DND-41 (cell line): ENCODE measurements around the gene MBNL3.

Experiments used
- ATAC-seq: fragments of 200-7000 bp; cut with Tn5 transposase; 3 replicates; pipeline ENCODE4 v1.9.1; 2021; ENCODE audit warnings: low read depth; ENCODE audit not compliant: insufficient read depth
- DNase-seq: peaks from one replicate; pipeline ENCODE4 v3.0.0-alpha.2; 2020
- H2AFZ ChIP-seq: 2 replicates; pipeline ENCODE4 v1.6.0; 2012; ENCODE audit warnings: low read depth, low read length
- H3K27ac ChIP-seq: 2 replicates; pipeline ENCODE4 v1.5.1; 2012; ENCODE audit warnings: low read length, inconsistent platforms
- H3K27me3 ChIP-seq: fragments of 200-600 bp; sonication (generic); 2 replicates; pipeline ENCODE4 v1.6.0; 2012; ENCODE audit warnings: low read length, mild to moderate bottlenecking, inconsistent platforms; ENCODE audit not compliant: insufficient read depth, poor library complexity
- H3K36me3 ChIP-seq: 2 replicates; pipeline ENCODE4 v1.5.1; 2012; ENCODE audit warnings: low read length, inconsistent platforms; ENCODE audit not compliant: insufficient read depth
- H3K4me1 ChIP-seq: 2 replicates; pipeline ENCODE4 v1.5.1; 2012; ENCODE audit warnings: mild to moderate bottlenecking, low read length; ENCODE audit not compliant: insufficient read depth
- H3K4me2 ChIP-seq: 2 replicates; pipeline ENCODE4 v1.6.0; 2012; ENCODE audit warnings: mild to moderate bottlenecking, moderate library complexity, low read length, inconsistent platforms; ENCODE audit not compliant: insufficient read depth
- H3K4me3 ChIP-seq, 2 experiments: fragments of 200-600 bp in 1 of 2; shearing (Covaris generic) in 1 of 2; 2 replicates each; pipeline ENCODE4 v1.5.1; 2012 to 2016; ENCODE audit warnings: inconsistent platforms in 2 of 2, low read length in 2 of 2, mild to moderate bottlenecking in 2 of 2, low read depth in 1 of 2, moderate library complexity in 1 of 2
- H3K79me2 ChIP-seq: 2 replicates; pipeline ENCODE4 v1.6.0; 2012; ENCODE audit warnings: low read length, inconsistent platforms; ENCODE audit not compliant: insufficient read depth
- H3K9ac ChIP-seq: 2 replicates; pipeline ENCODE4 v1.6.0; 2012; ENCODE audit warnings: low read depth, mild to moderate bottlenecking, inconsistent platforms, low read length, moderate library complexity
- H3K9me3 ChIP-seq: 2 replicates; pipeline ENCODE4 v1.5.1; 2012; ENCODE audit warnings: low read length, moderate library complexity, mild to moderate bottlenecking, inconsistent platforms; ENCODE audit not compliant: insufficient read depth, severe bottlenecking
- H4K20me1 ChIP-seq: 2 replicates; pipeline ENCODE4 v1.6.0; 2012; ENCODE audit warnings: low read length; ENCODE audit not compliant: insufficient read depth
- CTCF ChIP-seq: IDR thresholded peaks from 2 replicates; pipeline ENCODE4 v1.5.1; 2012; ENCODE audit warnings: borderline replicate concordance, low read length, moderate library complexity, mild to moderate bottlenecking; ENCODE audit not compliant: poor library complexity, severe bottlenecking; ENCODE audit errors: extremely low read depth
- EZH2 ChIP-seq: IDR thresholded peaks from 3 replicates; pipeline ENCODE4 v1.6.1; 2012; ENCODE audit warnings: borderline replicate concordance, low read depth, mild to moderate bottlenecking, moderate library complexity, low read length, inconsistent platforms; ENCODE audit not compliant: severe bottlenecking

MBNL3 gene

GRCh38 chrX:132483951-132484350 is 4.9 kb downstream of the MBNL3 start:
- H3K36me3 ChIP-seq, result no peaks in the 10 kb centered on the region
- no peaks in the 10 kb centered on the region for H3K27me3 ChIP-seq
- H4K20me1 ChIP-seq, result peaks cover 8% of the 10 kb centered on the region; the same call in 1 of the 2 replicates
- H3K4me2 ChIP-seq, result peak overlapping the region; percentile 30; the same call in 1 of the 2 replicates
- 0 out of 2 replicates have a peak overlapping the region, but pooled peaks have one; percentile 15 for H3K9ac ChIP-seq
- no peak for TF ChIP-seq EZH2
- TF ChIP-seq CTCF, result no peak
- DNase-seq (no peak), ATAC-seq (no peak)
- peaks cover 94% of the 10 kb centered on the region for H3K79me2 ChIP-seq
- H3K4me1 ChIP-seq, result peaks cover 85% of the 10 kb centered on the region
- H2AFZ ChIP-seq, result no peak overlapping the region
- no peak overlapping the region for H3K4me3 ChIP-seq
- H3K27ac ChIP-seq, result peak overlapping the region; percentile 56
- H3K9me3 ChIP-seq, result no peaks in the 10 kb centered on the region

GRCh38 chrX:132483488-132483887 is 5.3 kb downstream of the MBNL3 start:
- H3K4me2 ChIP-seq, result peak overlapping the region; percentile 30; the same call in 1 of the 2 replicates
- H3K36me3 ChIP-seq, result no peaks in the 10 kb centered on the region
- H3K27me3 ChIP-seq, result no peaks in the 10 kb centered on the region
- H3K4me3 ChIP-seq, result no peak overlapping the region
- no peak for ATAC-seq
- peak overlapping the region; percentile 56; the same call in 1 of the 2 replicates for H3K27ac ChIP-seq
- no peak overlapping the region for H3K9ac ChIP-seq
- H4K20me1 ChIP-seq, result peaks cover 8% of the 10 kb centered on the region; the same call in 1 of the 2 replicates
- peaks cover 85% of the 10 kb centered on the region for H3K4me1 ChIP-seq
- peaks cover 95% of the 10 kb centered on the region for H3K79me2 ChIP-seq
- no peak overlapping the region for H2AFZ ChIP-seq
- no peak for DNase-seq
- TF ChIP-seq CTCF, result no peak
- no peak for TF ChIP-seq EZH2
- no peaks in the 10 kb centered on the region for H3K9me3 ChIP-seq

GRCh38 chrX:132482632-132483031 is 6.2 kb downstream of the MBNL3 start:
- H3K79me2 ChIP-seq, result peaks cover 95% of the 10 kb centered on the region
- H3K36me3 ChIP-seq, result no peaks in the 10 kb centered on the region
- H3K27ac ChIP-seq, result peak overlapping the region; percentile 47; the same call in 1 of the 2 replicates
- H3K4me1 ChIP-seq, result peaks cover 78% of the 10 kb centered on the region
- no peak for TF ChIP-seq EZH2
- no peak for TF ChIP-seq CTCF
- no peak overlapping the region for H3K9ac ChIP-seq
- no peaks in the 10 kb centered on the region for H3K9me3 ChIP-seq
- H3K27me3 ChIP-seq, result no peaks in the 10 kb centered on the region
- ATAC-seq, result no peak
- no peak overlapping the region for H3K4me3 ChIP-seq
- H4K20me1 ChIP-seq, result peaks cover 8% of the 10 kb centered on the region; the same call in 1 of the 2 replicates
- DNase-seq, result no peak
- no peak overlapping the region for H2AFZ ChIP-seq
- H3K4me2 ChIP-seq, result peak overlapping the region; percentile 71; the same call in 1 of the 2 replicates
